PC-9 (cell line): ENCODE measurements around the gene FAHD1. TPM values are rescaled to one million over a fixed set of nuclear protein-coding genes. Genes with fewer than 3 reads are reported as not detected.

ENCODE experiments used
- BruUV-seq: library from RNA; stranded (reverse); fragments of 400-500 nt; replicated peaks from 2 replicates; lab custom pipeline; 2021; lab: Mats Ljungman, UMichigan
- CTCF ChIA-PET: fragments of 300-600 bp; sonication (Branson Sonifier 250); formaldehyde crosslinking; loops from one replicate; lab custom pipeline; 2022; ENCODE audit warnings: antibody characterized with exemption; lab: Charles Lee
- POLR2A ChIA-PET: fragments of 300-600 bp; sonication (Branson Sonifier 250); formaldehyde crosslinking; loops from one replicate; lab custom pipeline; 2022; ENCODE audit warnings: antibody characterized with exemption; ENCODE audit not compliant: unreplicated experiment; lab: Charles Lee
- DNase-seq, 2 experiments: peaks; one replicate each; pipeline versions ENCODE4 v3.0.0 to v3.0.0-alpha.2; 2015 to 2022; ENCODE audit warnings: mixed read lengths in 1 of 2
- H2AFZ ChIP-seq: fragments of 200-600 bp; sonication (generic); 2 replicates; pipeline ENCODE4 v1.8.1; 2017; ENCODE audit warnings: antibody characterized with exemption
- H3F3A ChIP-seq: fragments of 200-600 bp; sonication (generic); 2 replicates; pipeline ENCODE4 v1.8.1; 2017; ENCODE audit warnings: antibody characterized with exemption, mild to moderate bottlenecking, low read depth; ENCODE audit not compliant: insufficient read depth
- H3K27ac ChIP-seq: fragments of 200-600 bp; sonication (generic); 2 replicates; pipeline ENCODE4 v1.6.1; 2016; ENCODE audit warnings: mixed run types
- H3K27me3 ChIP-seq: fragments of 200-600 bp; sonication (generic); 2 replicates; pipeline ENCODE4 v1.6.1; 2016; ENCODE audit warnings: low read depth, mixed run types; ENCODE audit not compliant: insufficient read depth
- H3K36me3 ChIP-seq: fragments of 200-600 bp; sonication (generic); 2 replicates; pipeline ENCODE4 v1.6.1; 2016; ENCODE audit warnings: low read depth, mixed run types
- H3K4me1 ChIP-seq: fragments of 200-600 bp; sonication (generic); replicated peaks from 2 replicates; pipeline ENCODE4 v1.6.1; 2016; ENCODE audit warnings: mixed run types; ENCODE audit not compliant: insufficient read depth
- H3K4me2 ChIP-seq: fragments of 200-600 bp; sonication (generic); 2 replicates; pipeline ENCODE4 v1.6.1; 2017; ENCODE audit warnings: mixed run types
- H3K4me3 ChIP-seq: fragments of 200-600 bp; sonication (generic); 2 replicates; pipeline ENCODE4 v1.6.1; 2016; ENCODE audit warnings: mixed run types
- H3K79me2 ChIP-seq: fragments of 200-600 bp; sonication (generic); 2 replicates; pipeline ENCODE4 v1.6.1; 2017; ENCODE audit warnings: low read depth, mixed run types
- H3K9me2 ChIP-seq: fragments of 200-600 bp; sonication (generic); 2 replicates; pipeline ENCODE4 v1.8.1; 2017; ENCODE audit warnings: mild to moderate bottlenecking; ENCODE audit not compliant: insufficient read depth
- H3K9me3 ChIP-seq: fragments of 200-600 bp; sonication (generic); 2 replicates; pipeline ENCODE4 v1.8.1; 2016; ENCODE audit warnings: low read depth; ENCODE audit not compliant: insufficient read depth
- H4K20me1 ChIP-seq: fragments of 200-600 bp; sonication (generic); 2 replicates; pipeline ENCODE4 v1.8.1; 2017; ENCODE audit not compliant: insufficient read depth
- EZH2 ChIP-seq: fragments of 200-600 bp; sonication (generic); IDR thresholded peaks from 2 replicates; pipeline ENCODE4 v1.8.0; 2017; ENCODE audit warnings: antibody characterized with exemption, low read depth
- intact Hi-C: fragments of 100-400 bp; cut with micrococcal nuclease; formaldehyde crosslinking; loops from one replicate; pipeline ENCODE4 v1.10.0; 2022; ENCODE audit not compliant: unreplicated experiment
- total RNA-seq: library from RNA; stranded (reverse); gene quantifications from 2 replicates; pipeline ENCODE4 v1.2.3, GENCODE V29; 2021
- TF ChIP-seq, protein P1 (sequence below): fragments of 200-600 bp; sonication (generic); conservative IDR thresholded peaks from 2 replicates; pipeline ENCODE4 v1.6.1; 2017; ENCODE audit warnings: mixed run types, antibody characterized with exemption, mild to moderate bottlenecking, moderate library complexity

FAHD1 gene
- total RNA-seq, 1 experiment from 2014 or later = 26.8 TPM

DNA sequence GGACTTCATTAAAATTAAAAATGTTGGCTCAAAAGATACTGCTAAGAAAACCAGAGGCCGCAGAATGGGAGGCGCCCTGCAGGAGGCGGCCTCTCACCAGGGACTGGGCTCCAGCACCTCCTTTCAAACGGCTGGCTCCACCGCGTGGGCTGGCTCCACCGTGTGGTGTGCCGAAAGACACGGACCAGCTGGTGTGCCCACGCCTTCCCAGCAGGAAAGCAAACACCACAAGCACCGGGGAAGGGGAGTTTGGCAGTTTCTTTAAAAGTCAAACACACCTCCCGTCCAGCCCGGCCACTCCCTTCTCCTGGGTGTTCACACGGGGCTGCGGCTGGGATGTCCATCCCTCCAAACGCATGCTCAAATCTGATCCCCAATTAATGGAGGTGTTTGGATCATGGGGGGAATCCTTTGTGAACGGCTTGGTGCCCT is 14.3 kb upstream of the FAHD1 start:
- ChIA-PET CTCF (no interaction called here), POLR2A (no interaction called here)
- no TSS peak for BruUV-seq
- H3K9me3 ChIP-seq = no peaks in the 10 kb centered on the region
- TF ChIP-seq, protein P1, sequence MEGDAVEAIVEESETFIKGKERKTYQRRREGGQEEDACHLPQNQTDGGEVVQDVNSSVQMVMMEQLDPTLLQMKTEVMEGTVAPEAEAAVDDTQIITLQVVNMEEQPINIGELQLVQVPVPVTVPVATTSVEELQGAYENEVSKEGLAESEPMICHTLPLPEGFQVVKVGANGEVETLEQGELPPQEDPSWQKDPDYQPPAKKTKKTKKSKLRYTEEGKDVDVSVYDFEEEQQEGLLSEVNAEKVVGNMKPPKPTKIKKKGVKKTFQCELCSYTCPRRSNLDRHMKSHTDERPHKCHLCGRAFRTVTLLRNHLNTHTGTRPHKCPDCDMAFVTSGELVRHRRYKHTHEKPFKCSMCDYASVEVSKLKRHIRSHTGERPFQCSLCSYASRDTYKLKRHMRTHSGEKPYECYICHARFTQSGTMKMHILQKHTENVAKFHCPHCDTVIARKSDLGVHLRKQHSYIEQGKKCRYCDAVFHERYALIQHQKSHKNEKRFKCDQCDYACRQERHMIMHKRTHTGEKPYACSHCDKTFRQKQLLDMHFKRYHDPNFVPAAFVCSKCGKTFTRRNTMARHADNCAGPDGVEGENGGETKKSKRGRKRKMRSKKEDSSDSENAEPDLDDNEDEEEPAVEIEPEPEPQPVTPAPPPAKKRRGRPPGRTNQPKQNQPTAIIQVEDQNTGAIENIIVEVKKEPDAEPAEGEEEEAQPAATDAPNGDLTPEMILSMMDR = 0 out of 2 replicates have a peak, but pooled peaks have one; percentile 27
- TF ChIP-seq EZH2 = no peak
- intact Hi-C loops = no loop called here
- H3K4me2 ChIP-seq = no peak overlapping the region
- H3K4me3 ChIP-seq = no peak overlapping the region
- no peaks in the 10 kb centered on the region for H3K9me2 ChIP-seq
- 0 out of 2 replicates have a peak, but pooled peaks cover 6% of the 10 kb centered on the region for H3K36me3 ChIP-seq
- H2AFZ ChIP-seq = no peak overlapping the region
- DNase-seq = no peak
- H3F3A ChIP-seq = peaks cover 9% of the 10 kb centered on the region; the same call in 1 of the 2 replicates
- H3K27me3 ChIP-seq = no peaks in the 10 kb centered on the region
- no peak overlapping the region for H3K27ac ChIP-seq
- H3K79me2 ChIP-seq = no peaks in the 10 kb centered on the region
- H3K4me1 ChIP-seq = no peaks in the 10 kb centered on the region
- H4K20me1 ChIP-seq = no peaks in the 10 kb centered on the region

DNA sequence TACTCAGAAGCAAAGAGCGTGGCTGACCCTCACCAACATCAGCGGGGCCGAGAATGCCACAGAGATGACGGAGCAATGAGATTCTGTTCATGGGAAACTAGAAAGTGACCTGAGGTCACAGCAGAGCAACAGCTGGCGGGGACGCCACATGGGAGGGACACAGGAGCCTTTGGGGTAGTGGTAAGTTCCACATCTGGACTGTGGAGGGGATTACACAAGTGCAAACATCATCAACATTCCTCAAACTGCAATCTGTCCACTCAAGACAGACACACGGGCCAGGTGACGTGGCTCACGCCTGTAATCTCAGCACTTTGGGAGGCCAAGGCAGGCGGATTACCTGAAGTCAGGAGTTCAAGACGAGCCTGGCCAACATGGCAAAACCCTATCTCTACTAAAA is 11.5 kb upstream of the FAHD1 start:
- ChIA-PET CTCF (no interaction called here), POLR2A (no interaction called here)
- Histone ChIP-seq H3K9me3 (no peaks in the 10 kb centered on the region), H3K4me1 (no peaks in the 10 kb centered on the region), H4K20me1 (no peaks in the 10 kb centered on the region), H3K27me3 (no peaks in the 10 kb centered on the region), H3K4me3 (no peak overlapping the region), H3K36me3 (0 out of 2 replicates have a peak, but pooled peaks cover 6% of the 10 kb centered on the region), H3K9me2 (no peaks in the 10 kb centered on the region), H2AFZ (no peak overlapping the region), H3F3A (peaks cover 9% of the 10 kb centered on the region; the same call in 1 of the 2 replicates), H3K79me2 (no peaks in the 10 kb centered on the region), H3K4me2 (no peak overlapping the region), H3K27ac (no peak overlapping the region)
- no peak for DNase-seq
- TF ChIP-seq, protein P1 = no peak
- BruUV-seq = no TSS peak
- intact Hi-C loops = no loop called here

DNA sequence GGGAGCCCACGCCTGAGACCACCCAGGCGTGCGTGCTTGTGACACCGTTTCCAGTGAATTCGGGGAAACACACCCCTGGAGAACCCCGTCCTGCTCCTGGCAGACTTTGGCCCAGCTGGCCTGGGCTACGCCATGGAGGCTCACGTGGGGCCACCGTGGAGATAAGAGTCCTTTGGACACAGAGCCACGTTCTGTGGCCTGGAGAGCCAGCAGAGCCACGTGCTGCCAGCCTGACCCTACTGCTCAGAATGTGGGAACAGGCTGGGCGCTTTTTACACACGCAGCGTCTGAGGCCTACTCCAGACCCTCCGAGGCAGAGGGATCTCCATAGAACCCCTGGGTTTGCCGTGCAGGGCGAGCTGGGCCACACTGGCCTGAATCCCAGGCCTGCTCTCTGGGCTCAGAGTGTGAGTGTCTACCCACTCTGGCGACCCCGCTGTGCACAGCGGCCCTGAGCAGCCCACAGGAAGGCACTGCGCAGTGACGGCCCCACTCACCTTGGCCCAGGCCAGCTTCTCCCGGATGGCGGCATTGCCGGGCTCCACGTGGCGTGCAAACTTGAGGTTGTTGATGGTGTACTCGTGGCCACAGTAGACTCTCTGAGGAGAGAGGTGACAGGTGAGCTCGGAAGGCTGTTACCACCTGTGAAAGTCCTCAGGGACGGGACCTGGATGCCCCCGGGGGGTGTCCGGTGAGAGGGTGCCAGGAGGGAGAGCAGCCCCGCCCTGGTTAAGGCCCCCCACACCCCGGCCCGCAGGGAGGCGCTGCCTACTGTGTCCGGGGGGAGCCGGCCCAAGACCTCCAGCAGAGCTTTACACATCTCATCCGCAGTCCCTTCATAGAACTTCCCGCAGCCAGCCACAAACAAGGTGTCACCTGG is 10.4 kb upstream of the FAHD1 start:
- ChIA-PET CTCF (no interaction called here), POLR2A (no interaction called here)
- Histone ChIP-seq H4K20me1 (no peaks in the 10 kb centered on the region), H3K4me1 (no peaks in the 10 kb centered on the region), H3K9me3 (no peaks in the 10 kb centered on the region), H3K4me2 (no peak overlapping the region), H3F3A (peaks cover 9% of the 10 kb centered on the region; the same call in 1 of the 2 replicates), H2AFZ (no peak overlapping the region), H3K4me3 (no peak overlapping the region), H3K27me3 (no peaks in the 10 kb centered on the region), H3K9me2 (no peaks in the 10 kb centered on the region), H3K36me3 (0 out of 2 replicates have a peak, but pooled peaks cover 6% of the 10 kb centered on the region), H3K79me2 (no peaks in the 10 kb centered on the region), H3K27ac (no peak overlapping the region)
- TF ChIP-seq, protein P1 = no peak
- TF ChIP-seq EZH2 = no peak
- no TSS peak for BruUV-seq
- intact Hi-C loops = no loop called here
- DNase-seq = no peak
